GM21786 (cell line): ENCODE measurements around the gene GTF2F2.
"Not testable (repeated sequence)": the region's sequence is repeated elsewhere in the genome, so short reads cannot be mapped to it uniquely, and the experiment has no call there.

ENCODE experiments used
- ATAC-seq: cut with Tn5 transposase; IDR thresholded peaks from one replicate; pipeline ENCODE4 v1.9.1; 2021; ENCODE audit not compliant: unreplicated experiment

GTF2F2 gene

DNA sequence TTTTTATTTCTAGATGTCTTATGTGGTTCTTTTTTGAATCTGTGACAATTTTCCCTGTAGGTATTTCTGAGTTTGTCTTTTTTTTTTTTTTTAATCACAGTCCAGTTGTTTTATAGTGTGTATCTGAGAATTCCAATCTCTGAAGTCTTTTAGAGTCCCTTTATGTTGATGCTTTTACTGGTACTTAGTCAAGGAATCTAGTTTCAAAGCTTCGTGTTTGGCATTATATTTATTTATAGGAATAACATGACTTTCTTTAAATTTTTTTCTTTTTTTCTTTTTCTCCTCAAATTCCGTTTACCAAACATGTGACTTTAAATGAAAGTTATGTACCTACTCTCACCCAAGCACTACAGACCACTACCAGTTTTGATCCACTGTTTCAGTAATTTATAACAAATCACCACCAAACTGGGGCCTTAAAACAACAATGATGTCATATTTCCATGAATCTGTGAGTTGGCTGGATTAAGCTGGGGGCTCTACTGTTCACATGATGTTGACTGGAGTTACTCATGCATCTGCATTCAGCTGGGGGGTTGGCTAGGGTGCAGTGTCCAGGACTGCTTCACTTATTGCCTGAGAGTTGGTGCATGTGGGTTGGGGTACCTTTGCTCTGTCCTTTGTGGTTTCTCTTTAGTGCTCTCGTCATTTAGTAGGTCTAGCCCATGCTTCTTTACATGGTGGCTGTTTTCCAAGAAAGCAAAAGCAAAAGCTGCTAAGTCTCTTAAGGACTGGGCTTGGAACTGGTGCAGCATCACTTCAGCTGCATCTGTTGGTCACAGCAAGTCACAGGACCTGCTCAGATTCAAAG, 58.2 kb downstream of the GTF2F2 start:
- ATAC-seq = no peak

GRCh38 chr13:45179428-45179827, 59.1 kb downstream of the GTF2F2 start:
- no peak for ATAC-seq

GRCh38 chr13:45180303-45180702, 60.0 kb downstream of the GTF2F2 start:
- no peak for ATAC-seq

DNA sequence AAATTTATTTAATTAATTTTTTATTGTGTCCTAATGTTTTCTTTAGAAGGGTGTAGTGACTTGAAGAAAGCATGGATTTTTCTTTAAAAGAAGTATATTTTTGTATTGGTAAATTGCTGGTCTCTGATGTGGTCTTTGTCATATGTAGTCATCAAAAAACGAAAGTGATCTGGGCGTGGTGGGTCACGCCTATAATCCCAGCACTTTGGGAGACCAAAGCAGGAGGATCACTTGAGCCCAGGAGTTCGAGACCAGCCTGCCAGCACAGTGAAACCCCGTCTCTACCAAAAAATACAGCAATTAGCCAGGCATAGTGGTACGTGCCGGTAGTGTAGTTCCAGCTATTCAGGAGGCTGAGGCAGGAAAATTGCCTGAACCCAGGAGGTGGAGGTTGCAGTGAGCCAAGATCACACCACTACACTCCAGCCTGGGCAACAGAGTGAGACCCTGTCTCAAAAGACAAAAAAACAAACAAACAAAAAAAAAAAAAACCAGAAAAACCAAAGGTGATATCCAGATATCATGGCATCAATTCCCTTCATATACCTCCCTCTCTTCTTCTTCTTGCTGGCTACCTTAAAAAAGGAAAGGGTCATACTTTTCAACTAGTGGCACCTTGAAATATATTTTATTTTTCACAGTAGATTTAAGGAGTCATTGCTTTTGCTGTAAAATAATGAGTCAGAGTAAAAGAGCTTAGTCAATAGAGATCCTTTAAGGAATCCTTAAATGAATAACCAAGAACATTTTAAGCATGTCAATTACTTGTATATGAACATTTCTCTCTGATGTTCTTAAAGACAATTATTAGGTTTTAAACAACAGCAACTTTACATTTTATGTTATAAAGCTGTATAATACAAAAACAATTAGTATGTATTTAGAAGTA, 60.6 kb downstream of the GTF2F2 start:
- ATAC-seq = no peak

- no peak for ATAC-seq
Measured at GRCh38 chr13:45184693-45185092, 64.4 kb downstream of the GTF2F2 start.

DNA sequence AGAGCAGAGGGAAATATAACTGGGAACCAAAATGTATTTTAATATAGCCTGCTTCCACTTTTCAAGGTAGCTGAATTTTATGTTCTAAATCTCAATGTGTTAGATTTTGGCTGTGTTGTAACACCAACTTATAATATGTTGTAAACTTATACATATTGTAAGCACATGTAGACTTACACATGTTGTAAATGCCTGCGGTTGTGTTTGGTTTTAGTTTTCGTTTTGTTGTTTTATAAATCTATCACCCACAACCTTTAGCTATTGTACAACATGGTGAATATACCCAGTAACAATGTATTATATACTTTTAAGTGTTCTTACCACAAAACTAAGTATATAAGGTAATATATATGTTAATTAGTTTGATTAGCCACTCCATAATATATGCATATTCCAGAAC, 65.0 kb downstream of the GTF2F2 start:
- no peak for ATAC-seq

GRCh38 chr13:45189077-45189476, 68.8 kb downstream of the GTF2F2 start:
- ATAC-seq = not testable (repeated sequence)

DNA sequence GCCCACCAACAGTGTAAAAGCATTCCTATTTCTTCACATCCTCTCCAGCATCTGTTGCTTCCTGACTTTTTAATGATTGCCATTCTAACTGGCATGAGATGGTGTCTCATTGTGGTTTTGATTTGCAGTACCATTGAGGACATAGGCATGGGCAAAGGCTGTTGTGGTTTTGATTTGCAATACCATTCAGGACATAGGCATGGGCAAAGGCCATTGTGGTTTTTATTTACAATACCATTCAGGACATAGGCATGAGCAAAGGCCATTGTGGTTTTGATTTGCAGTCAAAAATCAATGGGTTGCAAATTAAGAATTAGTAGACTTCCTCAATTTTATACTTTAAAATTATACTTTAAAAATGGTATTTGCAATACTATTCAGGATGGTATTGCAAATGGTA, 69.2 kb downstream of the GTF2F2 start:
- not testable (repeated sequence) for ATAC-seq

DNA sequence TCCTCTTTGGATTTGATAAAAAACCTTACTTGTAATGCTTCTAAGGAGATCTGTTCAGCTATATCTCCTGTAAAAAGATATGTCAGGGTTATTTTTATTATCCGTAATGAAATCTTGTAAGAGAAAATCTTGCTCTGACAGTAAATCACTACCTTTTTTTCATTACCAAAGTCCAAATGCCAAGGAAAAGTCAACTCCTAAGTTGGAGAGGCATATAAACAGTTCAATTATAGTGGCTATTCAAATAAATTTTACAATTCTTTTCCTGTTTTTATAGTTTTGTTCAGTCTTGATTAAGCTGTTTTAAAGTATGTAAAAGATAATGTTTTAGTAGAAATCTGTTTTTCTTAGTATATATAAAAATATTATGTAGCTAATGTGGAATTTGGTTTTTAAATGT, 71.6 kb downstream of the GTF2F2 start:
- ATAC-seq = no peak

GRCh38 chr13:45194081-45194939, 74.0 kb downstream of the GTF2F2 start:
- no peak for ATAC-seq

DNA sequence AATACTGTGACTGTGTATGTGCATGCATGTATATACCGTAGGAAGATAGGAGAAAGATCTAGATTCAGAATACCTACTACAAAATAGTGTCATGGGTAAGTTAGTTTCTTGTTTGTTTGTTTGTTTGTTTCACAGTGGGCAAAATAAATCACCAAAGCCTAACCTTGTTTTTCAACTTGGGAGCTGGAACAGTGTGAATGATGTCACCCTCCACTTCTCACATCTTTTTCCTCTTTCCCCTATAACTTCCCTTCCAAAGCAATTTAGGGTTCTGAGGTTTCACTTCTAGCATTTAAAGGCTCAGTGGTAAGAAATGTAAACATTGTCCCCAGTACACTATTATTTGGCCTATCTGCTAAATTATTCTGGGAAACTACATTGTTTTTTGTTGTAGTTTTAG, 75.1 kb downstream of the GTF2F2 start:
- no peak for ATAC-seq

DNA sequence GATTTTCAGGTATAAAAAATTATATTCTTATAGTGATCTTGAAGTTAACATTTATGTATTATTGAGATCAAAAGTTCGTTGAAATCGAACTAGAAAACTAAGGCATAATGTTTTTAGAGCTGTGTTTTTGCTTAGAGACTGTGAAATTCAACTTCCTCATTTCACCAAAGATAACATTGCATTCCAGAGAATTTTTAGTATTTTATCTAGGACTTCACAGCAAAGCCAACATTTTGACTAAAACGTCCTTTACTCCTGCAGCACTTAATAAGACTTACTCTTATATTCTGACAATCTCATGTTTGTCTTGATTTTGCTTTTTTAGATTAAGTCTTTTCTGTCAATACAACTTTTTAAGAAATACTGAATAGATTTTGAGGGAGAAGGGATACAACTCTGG, 75.8 kb downstream of the GTF2F2 start:
- no peak for ATAC-seq

DNA sequence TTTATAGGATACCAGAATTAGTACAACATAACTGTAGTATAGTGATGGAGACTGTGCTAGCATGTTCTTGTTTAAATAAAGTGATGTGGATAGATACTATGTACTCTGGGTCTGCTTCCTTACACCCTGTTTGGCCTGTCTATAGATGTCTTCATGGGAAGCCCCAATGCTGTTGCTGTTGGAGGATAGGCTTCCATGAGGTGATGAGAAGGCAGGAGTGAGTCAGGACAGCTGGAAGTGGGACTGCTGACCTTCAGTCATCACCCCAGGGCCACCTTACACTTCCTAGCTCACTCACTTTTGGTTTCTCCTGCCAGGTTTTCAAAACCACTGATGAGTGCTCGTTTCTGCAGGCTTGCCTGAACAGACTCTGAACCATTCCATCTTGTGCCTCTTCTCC, 76.3 kb downstream of the GTF2F2 start:
- ATAC-seq = peak; percentile 56

GRCh38 chr13:45198041-45198440, 77.7 kb downstream of the GTF2F2 start:
- no peak for ATAC-seq

DNA sequence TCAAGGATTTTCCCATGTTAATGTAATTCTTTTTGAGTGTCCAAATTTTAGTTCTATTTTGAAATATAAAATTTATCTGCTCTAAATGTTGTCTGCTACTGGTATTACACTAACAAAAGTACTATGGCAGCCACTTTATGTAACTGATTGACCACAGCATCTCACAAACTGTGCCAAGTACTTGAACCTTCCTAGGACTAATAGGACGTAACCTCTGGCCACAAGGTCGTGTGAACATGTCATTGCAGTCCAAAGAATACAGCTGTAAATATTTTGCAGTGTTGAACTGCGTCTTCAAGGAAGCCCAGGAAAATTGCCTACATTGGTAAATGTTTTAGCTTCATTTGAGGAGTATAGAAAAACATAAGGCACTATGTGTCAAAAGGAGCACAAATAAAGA, 78.6 kb downstream of the GTF2F2 start:
- ATAC-seq = no peak

- ATAC-seq = no peak
Measured at GRCh38 chr13:45199711-45200110, 79.4 kb downstream of the GTF2F2 start.

DNA sequence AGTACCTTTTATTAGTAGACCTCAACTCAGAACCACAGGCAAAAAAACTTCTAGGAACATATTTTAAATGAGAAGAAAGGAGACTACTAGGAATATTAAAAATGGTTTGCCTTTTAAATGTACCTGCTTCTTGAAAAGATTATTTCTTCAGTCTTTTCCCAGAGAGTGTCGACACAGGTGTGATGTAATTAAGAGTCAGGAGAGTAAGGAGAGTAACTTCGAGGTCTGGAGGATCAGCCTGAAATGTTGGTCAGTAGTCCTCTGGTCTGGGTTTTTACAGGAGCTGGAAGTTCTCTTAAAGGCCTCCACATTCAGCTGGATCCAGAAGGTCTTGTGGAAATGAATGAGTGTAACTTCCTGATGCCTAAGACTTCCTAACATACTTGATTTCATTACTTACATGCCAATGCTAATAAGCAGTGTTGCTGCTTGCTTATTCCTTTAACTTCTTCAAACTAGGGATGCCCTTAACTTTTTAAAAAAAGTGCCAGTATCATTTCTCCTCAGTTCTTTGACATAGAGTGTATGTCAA, 80.5 kb downstream of the GTF2F2 start, which contains the start of gene KCTD4:
Gene KCTD4, minus strand, starts transcription at position 345 of the 532 bp plus-strand sequence. CDS start 6,478 bp downstream, outside the sequence.
- no peak for ATAC-seq

GRCh38 chr13:45205124-45205523, 84.8 kb downstream of the GTF2F2 start:
- no peak for ATAC-seq

GRCh38 chr13:45206340-45206739, 86.0 kb downstream of the GTF2F2 start:
- ATAC-seq = peak; percentile 52

DNA sequence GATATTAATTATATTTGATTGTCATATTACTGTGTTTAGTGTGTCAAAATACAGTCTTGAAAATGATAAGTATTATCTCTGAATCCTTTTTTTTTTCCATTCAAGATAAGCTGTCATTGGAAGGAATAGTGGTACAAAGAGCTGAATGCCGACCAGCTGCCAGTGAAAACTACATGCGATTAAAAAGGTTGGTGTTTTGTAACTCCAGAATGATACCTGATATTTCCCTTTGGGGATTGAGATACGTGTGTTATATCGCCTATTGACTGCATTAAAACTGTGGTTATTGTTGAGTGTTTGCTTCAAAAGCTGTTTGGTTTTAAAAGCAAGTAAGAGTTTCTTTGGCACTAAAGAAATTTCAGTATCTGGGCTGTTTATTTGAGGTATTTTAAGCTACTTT, 87.0 kb downstream of the GTF2F2 start:
- ATAC-seq = no peak

- no peak for ATAC-seq
Measured at GRCh38 chr13:45208132-45208531, 87.8 kb downstream of the GTF2F2 start.
